NK-92 treated with Interleukin-12 subunit alpha and Interleukin-12 subunit beta, amount 100 ng/mL, for 24 hours (cell line): ENCODE measurements around the gene ZNF490.
A peak's percentile ranks its signal among the peaks of the same experiment; 100 is the strongest.
"Not testable (repeated sequence)": the region's sequence is repeated elsewhere in the genome, so short reads cannot be mapped to it uniquely, and the experiment has no call there.

ENCODE experiments used
- DNase-seq: peaks from one replicate; lab custom pipeline; 2025; lab: John Stamatoyannopoulos, UW

ZNF490 gene

DNA sequence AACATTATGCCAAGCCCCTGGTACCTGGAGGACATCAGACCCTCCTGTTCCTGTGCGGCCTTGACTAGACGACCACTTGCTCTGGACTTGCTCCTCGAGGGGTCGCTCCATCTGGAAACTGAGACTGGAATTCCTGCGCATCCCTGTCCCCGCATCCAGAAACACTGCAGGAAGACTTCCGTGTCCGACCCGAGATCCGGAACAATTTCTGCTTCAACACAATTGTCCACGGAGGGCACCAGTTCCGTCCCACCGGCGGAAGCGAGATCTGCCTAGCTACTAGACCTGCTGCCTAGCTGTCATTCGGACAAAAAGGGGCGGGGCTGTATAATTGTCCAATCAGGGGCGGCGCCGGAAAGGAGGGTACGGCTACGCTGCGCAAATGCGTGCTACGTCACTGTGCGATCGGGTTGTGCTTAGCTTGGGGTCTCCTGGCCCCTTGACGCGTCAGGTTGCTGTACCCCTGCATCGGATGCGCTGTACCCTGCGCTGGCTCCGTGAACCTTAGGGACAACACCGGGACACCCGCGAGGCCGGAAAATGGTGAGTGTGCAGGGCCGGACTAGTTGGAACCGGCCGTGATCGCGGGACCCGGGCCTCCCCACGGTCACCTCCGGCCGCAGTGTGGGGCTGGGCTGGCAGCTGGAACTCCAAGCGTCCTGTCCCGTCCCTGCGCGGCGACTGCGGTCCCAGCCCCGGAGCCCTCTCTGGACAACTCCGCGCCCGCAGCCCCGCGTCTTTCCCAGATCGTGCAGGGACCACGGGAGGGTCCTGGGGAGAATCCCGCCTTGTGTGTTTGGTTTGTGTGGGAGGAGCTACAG, at the start of gene ZNF490, which contains the start of gene ZNF791:
ZNF490 (minus strand) TSS at position 274 of the 821 bp plus-strand sequence; CDS start at position 141, 133 bp downstream.
ZNF791 (plus strand) TSS at position 381 of the 821 bp plus-strand sequence; CDS start at position 541, 160 bp downstream.
- DNase-seq, result peak; percentile 97

GRCh38 chr19:12657966-12658365, 47.4 kb upstream of the ZNF490 start:
- DNase-seq, result no peak

GRCh38 chr19:12656899-12657571, 46.4 kb upstream of the ZNF490 start:
- DNase-seq, result no peak

DNA sequence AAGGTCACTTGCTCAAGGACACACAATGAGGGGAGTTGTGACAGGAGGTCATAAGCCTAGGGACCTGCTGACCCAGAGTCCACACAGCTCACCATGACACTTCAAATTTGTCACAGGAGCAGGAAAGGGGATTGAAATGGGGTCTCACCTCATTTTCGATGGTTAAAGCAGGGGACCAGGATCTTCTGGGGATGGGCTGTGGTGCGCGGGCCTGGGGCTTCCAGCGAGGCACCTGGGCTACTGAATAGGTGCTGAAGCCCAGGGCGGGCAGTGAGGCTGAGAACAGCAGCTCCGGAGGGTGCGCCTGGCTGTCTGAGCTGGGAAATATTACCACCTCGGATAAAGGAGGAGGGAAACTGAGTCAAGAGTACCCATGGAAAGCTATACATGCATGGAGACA, 44.9 kb upstream of the ZNF490 start:
- no peak for DNase-seq

DNA sequence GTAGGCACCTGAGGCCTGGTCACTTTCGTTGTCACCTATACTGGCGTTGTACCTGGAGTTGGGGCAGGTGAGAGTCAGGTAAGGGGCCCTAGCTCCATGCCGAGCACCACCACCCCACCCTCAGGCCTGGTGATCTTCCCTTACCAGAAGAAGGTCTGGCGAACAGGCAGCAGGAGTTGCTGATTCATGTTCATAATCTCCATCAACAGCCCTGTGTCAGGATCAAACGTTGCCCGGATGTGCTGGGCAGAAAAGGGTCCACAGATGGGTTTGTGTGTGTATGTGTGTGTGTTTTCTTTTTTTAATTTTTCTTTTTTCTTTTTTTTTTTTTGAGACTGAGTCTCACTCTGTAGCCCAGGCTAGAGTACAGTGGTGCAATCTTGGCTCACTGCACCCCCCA, 41.6 kb upstream of the ZNF490 start:
- no peak for DNase-seq

DNA sequence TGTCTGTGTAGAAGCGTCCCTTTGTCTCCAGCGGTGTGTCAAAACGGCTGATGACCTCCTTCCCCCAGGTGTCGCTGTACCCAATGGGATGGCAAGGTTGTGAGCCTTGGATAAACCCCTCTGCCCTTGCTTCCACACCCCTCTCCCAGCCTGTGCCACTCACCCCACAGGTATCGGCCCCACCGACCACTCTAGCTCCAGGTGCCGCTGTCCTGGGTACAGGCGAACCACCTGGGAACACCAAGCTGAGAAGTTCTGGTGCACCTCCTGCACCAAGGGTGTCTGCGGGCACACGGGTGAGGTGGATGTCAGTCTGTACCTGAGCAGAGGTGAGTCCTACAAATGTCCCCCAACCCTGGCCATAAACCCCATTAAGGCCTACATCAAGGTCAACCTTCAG, 39.3 kb upstream of the ZNF490 start:
- DNase-seq, result no peak

DNA sequence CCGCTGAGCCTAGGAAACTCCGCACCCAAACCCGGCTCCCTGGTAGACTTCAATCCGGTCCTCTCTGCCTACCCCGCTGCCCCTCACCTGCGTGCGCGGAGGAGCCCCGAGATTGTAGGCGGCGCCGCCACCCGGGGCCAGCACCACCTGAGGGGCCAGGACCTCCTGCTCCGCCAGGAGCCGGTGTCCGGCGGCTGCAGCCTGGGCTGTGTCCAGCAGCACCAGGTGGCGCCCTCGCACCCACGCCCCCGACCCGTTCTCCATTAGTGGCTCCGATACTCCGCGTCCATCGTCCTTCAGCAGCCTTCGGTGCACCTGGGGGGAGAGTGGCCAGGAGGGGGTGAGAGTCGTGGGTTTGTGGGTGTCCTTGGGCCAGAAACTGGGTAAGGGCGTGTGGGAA, 37.5 kb upstream of the ZNF490 start:
- no peak for DNase-seq

DNA sequence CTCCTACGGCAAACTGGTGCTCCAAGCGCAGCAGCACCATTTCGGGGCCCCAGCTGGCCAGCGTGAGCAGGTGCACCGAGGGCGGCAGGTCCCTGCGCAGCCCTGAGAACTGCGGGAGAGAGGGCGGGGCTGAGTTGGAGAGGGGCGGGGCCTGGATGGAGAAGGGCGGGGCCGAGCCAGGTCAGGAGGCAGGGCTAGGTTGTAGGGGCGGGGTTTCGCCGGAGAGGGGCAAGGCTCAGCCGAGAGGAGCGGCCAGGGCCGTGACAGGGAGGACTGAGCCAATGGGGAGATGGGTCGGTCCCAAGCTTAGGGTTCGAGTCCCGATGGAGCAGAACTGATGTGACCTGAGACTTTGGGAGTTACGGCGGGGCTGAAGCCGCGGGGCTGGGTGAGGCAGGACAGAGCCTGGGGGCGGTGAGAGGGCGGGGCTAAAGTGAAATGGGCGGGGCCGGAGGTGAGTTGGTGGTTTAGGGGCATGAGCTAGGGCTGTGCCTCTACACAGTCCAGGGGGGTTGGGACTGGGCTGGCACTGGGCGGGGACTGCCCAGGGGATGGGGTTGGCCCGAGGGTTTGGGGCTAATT, 37.0 kb upstream of the ZNF490 start:
- no peak for DNase-seq

DNA sequence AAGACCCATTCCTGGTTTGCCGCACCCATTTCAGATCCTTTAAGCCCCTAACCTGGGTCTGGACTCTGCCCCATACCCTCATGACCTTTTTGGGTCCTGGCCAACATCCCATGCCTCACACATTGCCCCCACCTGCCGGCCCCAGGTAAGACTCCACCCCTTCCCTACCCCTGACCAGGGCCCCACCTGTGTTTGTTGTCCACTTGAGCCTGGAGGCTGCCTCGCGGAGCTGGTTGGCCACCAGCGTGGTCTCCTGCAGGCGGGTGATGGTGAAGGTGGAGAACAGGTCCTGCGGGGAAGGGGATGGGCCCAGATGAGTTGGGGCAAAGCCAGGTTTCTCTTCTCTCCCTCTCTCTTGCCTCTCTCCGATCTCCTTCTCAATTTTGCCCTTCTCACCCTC, 36.4 kb upstream of the ZNF490 start:
- DNase-seq, result no peak

DNA sequence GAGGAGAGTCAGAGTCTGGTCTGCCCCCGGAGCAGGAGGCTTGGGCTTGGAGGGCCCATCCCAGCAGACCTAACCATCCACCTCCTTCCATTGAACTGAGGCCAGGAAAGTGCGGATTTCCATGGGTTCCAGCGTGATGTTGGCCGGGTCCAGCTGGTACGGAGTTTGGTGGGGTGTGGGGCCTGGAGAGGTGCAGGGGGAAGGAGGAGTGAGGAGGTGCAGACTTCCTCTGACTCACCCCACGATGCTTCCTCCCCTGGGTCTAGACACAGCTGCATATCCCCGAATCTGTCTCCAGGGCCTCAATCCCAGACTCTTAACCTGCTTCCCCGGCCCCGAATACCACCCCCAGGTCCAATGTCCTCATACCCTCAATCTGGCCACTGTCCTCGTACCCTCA, 35.9 kb upstream of the ZNF490 start:
- no peak for DNase-seq

GRCh38 chr19:12643716-12644115, 33.1 kb upstream of the ZNF490 start:
- DNase-seq, result not testable (repeated sequence)

- no peak for DNase-seq
Measured at GRCh38 chr19:12642506-12642905, 31.9 kb upstream of the ZNF490 start.

DNA sequence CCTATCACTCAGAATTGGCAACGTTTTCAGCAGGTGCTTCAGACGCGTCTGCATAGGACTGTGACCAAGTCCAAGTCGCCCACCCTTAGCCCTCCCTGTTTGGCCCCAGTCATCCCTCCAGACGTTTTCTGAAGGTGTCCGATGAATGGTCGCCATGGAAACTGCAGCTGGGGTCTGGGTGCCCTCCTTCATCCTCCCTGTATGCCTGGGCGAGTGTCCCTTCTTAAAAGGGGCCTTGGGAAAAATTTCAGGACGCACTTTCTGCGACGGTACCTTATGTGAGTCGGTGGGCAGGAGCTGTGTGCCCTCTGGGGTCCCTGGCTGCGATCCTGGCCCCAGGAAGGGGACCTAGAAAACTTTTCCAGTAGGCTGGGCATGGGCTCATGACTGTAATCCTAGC, 30.8 kb upstream of the ZNF490 start:
- no peak for DNase-seq

GRCh38 chr19:12639901-12640613, 29.4 kb upstream of the ZNF490 start:
- no peak for DNase-seq

- no peak for DNase-seq
Measured at GRCh38 chr19:12638611-12639182, 28.1 kb upstream of the ZNF490 start.

GRCh38 chr19:12636631-12637030, 26.0 kb upstream of the ZNF490 start:
- DNase-seq, result no peak

GRCh38 chr19:12629215-12629614, 18.6 kb upstream of the ZNF490 start:
- DNase-seq, result no peak

DNA sequence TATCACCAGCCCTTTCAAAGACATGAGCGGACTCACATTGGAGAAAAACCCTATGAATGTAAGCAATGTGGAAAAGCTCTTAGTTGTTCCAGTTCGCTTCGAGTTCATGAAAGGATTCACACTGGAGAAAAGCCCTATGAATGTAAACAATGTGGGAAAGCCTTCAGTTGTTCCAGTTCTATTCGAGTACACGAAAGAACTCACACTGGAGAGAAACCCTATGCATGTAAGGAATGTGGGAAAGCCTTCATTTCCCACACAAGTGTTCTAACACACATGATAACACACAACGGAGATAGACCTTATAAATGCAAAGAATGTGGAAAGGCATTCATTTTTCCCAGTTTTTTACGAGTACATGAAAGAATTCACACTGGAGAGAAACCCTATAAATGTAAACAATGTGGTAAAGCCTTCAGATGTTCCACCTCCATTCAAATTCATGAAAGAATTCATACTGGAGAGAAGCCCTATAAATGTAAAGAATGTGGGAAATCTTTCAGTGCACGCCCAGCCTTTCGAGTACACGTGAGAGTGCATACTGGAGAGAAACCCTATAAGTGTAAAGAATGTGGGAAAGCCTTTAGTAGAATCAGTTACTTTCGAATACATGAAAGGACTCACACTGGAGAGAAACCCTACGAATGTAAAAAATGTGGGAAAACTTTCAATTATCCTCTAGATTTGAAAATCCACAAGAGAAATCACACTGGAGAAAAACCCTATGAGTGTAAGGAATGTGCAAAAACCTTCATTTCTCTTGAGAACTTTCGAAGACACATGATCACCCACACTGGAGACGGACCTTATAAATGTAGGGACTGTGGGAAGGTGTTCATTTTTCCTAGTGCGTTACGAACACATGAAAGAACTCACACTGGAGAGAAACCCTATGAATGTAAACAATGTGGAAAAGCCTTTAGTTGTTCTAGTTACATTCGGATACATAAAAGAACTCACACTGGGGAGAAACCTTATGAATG, 17.7 kb upstream of the ZNF490 start:
- no peak for DNase-seq

DNA sequence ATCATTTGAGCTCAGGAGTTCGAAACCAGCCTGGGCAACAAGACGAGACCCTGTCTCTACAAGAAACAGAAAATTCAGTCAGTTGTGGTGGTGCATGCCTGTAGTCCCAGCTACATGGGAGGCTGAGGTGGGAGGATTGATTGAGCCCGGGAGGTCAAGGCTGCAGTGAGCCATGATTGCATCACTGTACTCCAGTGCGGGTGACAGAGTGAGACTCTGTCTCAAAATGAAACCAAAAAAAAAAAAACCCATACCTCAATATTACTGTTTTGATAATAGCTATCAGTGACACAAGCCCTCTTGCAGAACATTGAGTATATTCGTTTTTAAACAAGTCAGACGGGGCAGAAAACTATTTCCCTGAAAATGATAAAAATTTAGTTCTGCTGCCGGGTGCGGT, 16.3 kb upstream of the ZNF490 start:
- DNase-seq, result no peak

DNA sequence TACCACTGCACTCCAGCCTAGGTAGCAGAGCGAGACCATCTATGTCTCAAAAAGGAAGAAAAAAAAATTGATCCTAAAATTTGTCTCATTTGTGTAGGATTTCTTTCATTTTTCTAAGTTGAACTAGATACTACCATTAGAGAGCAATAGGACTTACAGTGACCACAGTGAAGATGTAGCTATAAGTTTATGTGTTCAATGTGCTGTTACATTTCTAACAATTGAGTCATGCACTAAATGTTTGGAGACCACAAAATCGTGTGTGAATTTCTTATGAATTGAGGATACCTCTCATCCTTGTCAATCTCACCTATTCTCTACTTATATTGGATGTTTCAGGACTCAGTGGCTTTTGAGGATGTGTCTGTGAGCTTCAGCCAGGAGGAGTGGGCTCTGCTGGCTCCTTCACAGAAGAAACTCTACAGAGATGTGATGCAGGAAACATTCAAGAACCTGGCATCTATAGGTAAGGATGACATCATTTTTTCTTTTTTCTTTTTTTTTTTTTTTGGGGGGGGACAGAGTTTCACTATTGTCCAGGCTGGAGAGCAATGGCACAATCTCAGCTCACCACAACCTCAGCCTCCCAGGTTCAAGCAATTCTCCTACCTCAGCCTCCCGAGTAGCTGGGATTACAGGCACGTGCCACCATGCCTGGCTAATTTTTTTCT, 12.9 kb upstream of the ZNF490 start:
- DNase-seq, result no peak
